GM10847 (cell line): ENCODE results near the gene MSMP.
A peak's percentile ranks its signal among the peaks of the same experiment; 100 is the strongest.

ENCODE experiments used
- POLR2A ChIP-seq: IDR thresholded peaks from 2 replicates; pipeline ENCODE4 v1.6.1; 2011; ENCODE audit not compliant: insufficient read length; ENCODE audit errors: extremely low read depth

The MSMP gene

GRCh38 chr9:35757226-35757891 is 3.3 kb upstream of the MSMP start:
- peak; percentile 23 for TF ChIP-seq POLR2A

DNA sequence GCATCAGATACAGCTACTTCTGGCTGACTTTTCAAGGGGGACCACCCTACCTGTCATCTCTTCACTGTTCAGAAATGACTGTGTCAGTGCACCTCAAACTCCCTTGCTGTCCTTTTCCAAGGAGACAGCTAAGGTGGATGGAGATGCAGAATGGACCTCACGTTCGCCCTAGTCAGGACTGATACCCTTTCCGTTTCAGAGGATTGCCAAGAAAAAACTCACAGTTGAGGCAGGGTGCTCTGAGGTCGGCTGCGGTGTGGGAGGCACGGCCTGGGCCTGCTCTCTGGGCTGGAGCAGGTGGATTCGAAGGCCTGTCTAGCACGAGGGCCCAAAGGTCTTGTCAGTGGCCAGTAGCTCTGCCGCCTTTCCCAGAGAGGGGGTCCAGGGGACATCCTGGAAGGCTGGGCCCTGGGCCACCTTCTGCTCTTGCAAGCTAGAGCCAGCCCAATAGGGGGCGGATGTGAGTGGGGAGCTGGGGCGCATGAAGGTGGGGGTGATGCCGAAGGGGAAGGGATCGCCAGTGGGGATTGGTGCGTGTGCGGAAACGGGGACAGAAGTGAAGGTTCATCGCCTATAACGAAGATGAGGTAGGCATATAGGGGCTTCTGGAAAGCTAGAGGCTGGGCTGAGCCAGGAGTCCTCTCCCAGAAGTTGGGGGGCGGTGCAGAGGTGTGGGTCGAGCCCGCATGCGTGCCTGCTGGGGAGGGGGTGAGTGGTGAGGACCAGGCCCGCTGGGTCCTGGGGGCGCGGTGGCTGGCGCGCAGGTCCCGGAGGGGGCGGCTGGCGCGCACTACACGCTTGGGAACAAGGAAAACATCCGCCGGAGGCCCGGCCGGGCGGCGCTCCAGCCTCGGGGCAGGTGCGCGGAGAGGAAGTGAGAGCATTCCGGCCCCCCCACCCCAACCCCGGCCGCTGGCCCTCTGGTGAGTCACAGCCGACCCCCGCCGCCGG is 2.5 kb upstream of the MSMP start:
- peak; percentile 29 for TF ChIP-seq POLR2A

- TF ChIP-seq POLR2A: no peak
Measured at GRCh38 chr9:35755071-35755470, 995 bp upstream of the MSMP start.

GRCh38 chr9:35753466-35753865 is 610 bp downstream of the MSMP start:
- TF ChIP-seq POLR2A: no peak

- no peak for TF ChIP-seq POLR2A
Measured at GRCh38 chr9:35750256-35750531, 3.9 kb downstream of the MSMP start.

GRCh38 chr9:35749515-35750255 is 4.4 kb downstream of the MSMP start:
- TF ChIP-seq POLR2A: no peak

GRCh38 chr9:35748858-35749514 is 5.1 kb downstream of the MSMP start, which contains the start of the genes GBA2 and RGP1:
GBA2 (minus strand) TSS chr9:35749228; CDS start chr9:35748704, 524 bp downstream.
RGP1 (plus strand) TSS chr9:35749287; CDS start chr9:35749756, 469 bp downstream.
- TF ChIP-seq POLR2A: peak; percentile 67

- no peak for TF ChIP-seq POLR2A
Measured at GRCh38 chr9:35748242-35748857, 5.7 kb downstream of the MSMP start.

DNA sequence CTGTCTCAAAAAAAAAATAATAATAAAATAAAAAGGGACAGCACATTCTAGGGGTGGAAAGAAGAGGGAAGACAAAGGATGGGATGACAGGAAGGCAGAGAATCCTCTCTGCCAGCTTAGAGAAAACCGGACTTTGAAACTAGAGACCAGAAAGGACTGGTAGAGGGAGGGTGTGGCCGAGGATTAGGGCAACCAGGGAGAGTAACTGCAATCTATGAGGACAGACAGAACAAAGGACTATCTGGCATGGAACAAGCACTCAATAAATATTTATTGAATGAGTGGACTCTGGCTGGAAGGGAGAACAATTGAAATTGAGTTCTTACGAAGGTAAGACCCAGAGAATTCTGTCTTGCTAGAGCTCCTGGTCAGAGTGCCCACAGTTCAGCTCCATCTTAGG is 7.5 kb downstream of the MSMP start:
- no peak for TF ChIP-seq POLR2A

DNA sequence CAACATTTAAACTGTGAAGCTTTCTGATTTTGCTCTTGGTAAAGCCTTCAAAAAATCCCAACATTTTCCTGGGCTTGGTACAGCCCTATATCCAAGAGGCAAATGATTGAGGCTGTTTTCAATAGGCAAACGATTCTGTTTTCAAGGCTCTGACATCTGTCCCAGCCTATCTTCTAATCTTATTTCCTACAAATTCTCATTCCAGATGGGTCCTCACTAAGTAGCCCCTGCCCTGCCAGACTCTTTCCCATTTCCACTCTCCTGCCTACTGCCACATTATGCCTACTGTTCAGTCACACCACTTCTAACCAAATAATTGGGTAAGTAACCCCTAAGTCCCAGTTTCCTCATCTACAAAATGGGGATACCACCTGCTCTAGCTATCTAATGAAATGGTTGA is 8.5 kb downstream of the MSMP start:
- no peak for TF ChIP-seq POLR2A

- no peak for TF ChIP-seq POLR2A
Measured at GRCh38 chr9:35743880-35744518, 10.1 kb downstream of the MSMP start.

GRCh38 chr9:35743452-35743851 is 10.6 kb downstream of the MSMP start:
- TF ChIP-seq POLR2A: no peak

DNA sequence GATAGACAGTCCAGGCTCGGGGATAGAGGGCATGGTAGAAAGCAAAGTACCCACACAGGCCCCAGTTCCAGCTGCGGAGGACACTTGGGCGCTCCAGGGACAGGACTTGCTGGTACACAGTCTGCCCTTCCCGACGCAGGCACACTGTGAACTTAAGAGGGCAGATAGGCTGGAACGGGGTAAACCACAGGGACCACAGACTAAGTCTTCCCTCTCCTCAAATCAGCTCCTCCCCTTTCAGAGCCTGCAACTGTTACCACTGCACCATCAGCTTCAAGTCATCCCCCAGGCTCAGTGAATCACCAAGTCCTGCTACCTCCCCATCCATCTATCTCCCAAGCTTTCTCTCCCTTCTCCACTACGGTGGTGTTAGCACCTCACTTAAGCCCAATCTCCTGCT is 12.3 kb downstream of the MSMP start:
- TF ChIP-seq POLR2A: no peak

DNA sequence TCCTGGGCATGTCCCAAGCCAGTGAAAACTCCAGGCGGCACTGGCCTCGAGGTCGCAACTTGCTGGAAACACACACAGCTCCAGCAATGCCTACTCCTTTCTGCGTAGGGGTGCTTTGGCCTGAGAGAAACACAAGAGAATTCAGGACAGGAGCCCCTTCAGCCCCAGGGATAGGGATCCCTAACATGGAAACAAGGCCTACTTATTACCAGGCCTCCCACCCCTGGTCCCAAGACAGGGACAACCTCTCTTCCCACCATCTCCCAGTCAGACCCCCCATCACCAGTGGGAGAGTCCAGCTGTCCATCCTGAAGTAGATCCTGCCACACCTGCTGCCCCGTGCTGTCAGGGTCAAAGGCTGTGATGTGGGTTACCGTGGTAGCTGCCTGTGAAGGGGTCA is 13.8 kb downstream of the MSMP start:
- no peak for TF ChIP-seq POLR2A
